ENCODE results near the gene HSPA8. TPM values are rescaled to one million over a fixed set of nuclear protein-coding genes. Genes with fewer than 3 reads are reported as not detected.

HSPA8 gene
- total RNA-seq, 2 donors from 2014 or later = 672 to 817 TPM

GRCh38 chr11:123030517-123030916 is 31.4 kb downstream of the HSPA8 start:
- Histone ChIP-seq H3K4me3 (no peak overlapping the region), H3K27ac (no peak overlapping the region), H3K4me1 (no peaks in the 10 kb centered on the region), H3K9me3 (no peaks in the 10 kb centered on the region), H3K36me3 (no peaks in the 10 kb centered on the region), H3K27me3 (no peaks in the 10 kb centered on the region)
- TF ChIP-seq CTCF (IDR thresholded peaks at IDR 0.05) = no peak
- no peak for DNase-seq (ENCODE audit: low spot score)

- TF ChIP-seq CTCF (IDR thresholded peaks at IDR 0.05) = peak in 1 of 2 donors; percentile 51
- Histone ChIP-seq H3K36me3 (no peaks in the 10 kb centered on the region), H3K27me3 (no peaks in the 10 kb centered on the region), H3K4me3 (no peak overlapping the region), H3K27ac (no peak overlapping the region), H3K4me1 (no peaks in the 10 kb centered on the region), H3K9me3 (no peaks in the 10 kb centered on the region)
- no peak for DNase-seq (ENCODE audit: low spot score)
These were observed 41.0 kb downstream of the HSPA8 start for GRCh38 chr11:123020968-123021367.

- TF ChIP-seq CTCF (IDR thresholded peaks at IDR 0.05) = no peak
- H3K27ac ChIP-seq = no peak overlapping the region
- no peak for DNase-seq (ENCODE audit: low spot score)
- H3K27me3 ChIP-seq = no peaks in the 10 kb centered on the region
- no peaks in the 10 kb centered on the region for H3K36me3 ChIP-seq
- no peaks in the 10 kb centered on the region for H3K9me3 ChIP-seq
- H3K4me1 ChIP-seq = no peaks in the 10 kb centered on the region
- H3K4me3 ChIP-seq = no peak overlapping the region
These were observed 43.2 kb downstream of the HSPA8 start for GRCh38 chr11:123018702-123019101.

- Histone ChIP-seq H3K4me3 (no peak overlapping the region), H3K9me3 (no peaks in the 10 kb centered on the region), H3K27ac (no peak overlapping the region), H3K27me3 (no peaks in the 10 kb centered on the region), H3K36me3 (no peaks in the 10 kb centered on the region), H3K4me1 (no peaks in the 10 kb centered on the region)
- TF ChIP-seq CTCF (IDR thresholded peaks at IDR 0.05) = no peak
- DNase-seq (ENCODE audit: low spot score) = no peak
These were observed 50.4 kb downstream of the HSPA8 start for GRCh38 chr11:123011510-123011909.

Other genes starting within 250 kb of the HSPA8 start
- gene CRTAM, start 223.6 kb downstream of the HSPA8 start, total RNA-seq = under 1 TPM in 1 of 2 donors, not detected in 1; 0.24 TPM
- 1 to 10 TPM; 3.5 TPM for gene JHY, start 179.4 kb downstream of the HSPA8 start, total RNA-seq
- not detected for gene BSX, start 80.3 kb downstream of the HSPA8 start, total RNA-seq
- gene CLMP, start 133.1 kb upstream of the HSPA8 start, total RNA-seq = 10 to 100 TPM in 1 of 2 donors, 1 to 10 TPM in 1; 8.4 to 34.3 TPM